Stomach (tissue), 9 donors: Measurements from ENCODE around the gene HSPA4. TPM values are rescaled to one million over a fixed set of nuclear protein-coding genes. Genes with fewer than 3 reads are reported as not detected.

Source experiments
- DNase-seq, 2 donors: peaks; one replicate each; pipeline versions ENCODE4 v3.0.0 to v3.0.0-alpha.2; 2013 to 2019
- H3K27ac ChIP-seq, 5 donors: fragments of 200-600 bp in 4 of 5; sonication (generic) in 4 of 5; one replicate each; pipeline ENCODE4 v1.5.1; 2013 to 2019; ENCODE audit warnings: mild to moderate bottlenecking in 1 of 5, moderate library complexity in 1 of 5
- H3K27me3 ChIP-seq, 3 donors: fragments of 200-600 bp; sonication (generic); one replicate each; pipeline ENCODE4 v1.5.1; 2017 to 2019; ENCODE audit warnings: mixed run types in 1 of 3
- H3K36me3 ChIP-seq, 4 donors: fragments of 200-600 bp; sonication (generic); 1 replicate in 3 of 4; 2 replicates in 1 of 4; pipeline ENCODE4 v1.5.1; 2016 to 2019
- H3K4me1 ChIP-seq, 4 donors: fragments of 200-600 bp; sonication (generic); one replicate each; pipeline ENCODE4 v1.5.1; 2016 to 2019
- H3K4me3 ChIP-seq, 4 donors: fragments of 200-600 bp; sonication (generic) in 3 of 4; one replicate each; pipeline ENCODE4 v1.5.1; 2016 to 2019; ENCODE audit warnings: mild to moderate bottlenecking in 1 of 4
- H3K9me3 ChIP-seq, 4 donors: fragments of 200-600 bp; sonication (generic); one replicate each; pipeline ENCODE4 v1.5.1; 2016 to 2019
- CTCF ChIP-seq, 7 experiments: fragments of 450-650 bp in 4 of 7; fragments of 200-600 bp in 3 of 7; sonication (generic) in 3 of 7; IDR thresholded peaks; one replicate each; pipeline ENCODE4 v1.5.1; 2016 to 2019; ENCODE audit warnings: antibody characterized with exemption in 7 of 7, control low read depth in 2 of 7, mild to moderate bottlenecking in 1 of 7
- EP300 ChIP-seq: sonication (generic); formaldehyde crosslinking; IDR thresholded peaks from one replicate; pipeline ENCODE4 v1.6.1; 2017; ENCODE audit warnings: antibody characterized with exemption
- POLR2A ChIP-seq, 4 donors: fragments of 450-650 bp; IDR thresholded peaks; one replicate each; pipeline ENCODE4 v1.6.1; 2016; ENCODE audit warnings: antibody characterized with exemption in 4 of 4, control low read depth in 2 of 4, mild to moderate bottlenecking in 1 of 4, moderate library complexity in 1 of 4
- POLR2AphosphoS5 ChIP-seq, 3 donors: sonication (generic); formaldehyde crosslinking; IDR thresholded peaks; one replicate each; pipeline ENCODE4 v1.6.1; 2016; ENCODE audit warnings: antibody characterized with exemption in 3 of 3
- WGBS, 5 donors: extraction: QIAGEN DNeasy Blood & Tissue Kit in 3 of 5; methylation state at CpG; one replicate each; pipeline versions ENCODE4 v1.1.5 to v1.1.7; 2013 to 2018; 5-methylcytosine and 5-hydroxymethylcytosine counted together
- intact Hi-C: fragments of 100-400 bp; cut with DNase I; formaldehyde crosslinking; loops from one replicate; pipeline ENCODE4 v1.15.1; 2023; ENCODE audit warnings: low total_unique reads
- polyA plus RNA-seq, 3 donors: library from polyadenylated mRNA; stranded (reverse); fragments of 200-250 nt; gene quantifications; one replicate each; pipeline ENCODE4 v1.2.3, GENCODE V29; 2013
- total RNA-seq, 5 donors: library from RNA; depleted of rRNA; stranded (reverse); fragments of >200 nt; gene quantifications; one replicate each; pipeline versions ENCODE4 v1.1.0 to v1.2.3, GENCODE V29; 2014 to 2016
- donor health status: healthy with polysubstance abuse.
- donor health status: Bipolar disorder and iron deficiency.
- donor health status: healthy.

Gene HSPA4
- total and polyA plus RNA-seq, 8 donors, result 21.6 to 79.1 (median 37.2) TPM

- TF ChIP-seq CTCF (IDR thresholded peaks at IDR 0.05) (no peak), POLR2A (IDR thresholded peaks at IDR 0.05) (no peak), POLR2AphosphoS5 (IDR thresholded peaks at IDR 0.05) (no peak), EP300 (no peak)
- intact Hi-C loops, result no loop called here
- Histone ChIP-seq H3K4me3 (peak overlapping the region; percentile 78 to 88 (median 88)), H3K36me3 (no peaks in the 10 kb centered on the region), H3K27ac (peak overlapping the region; percentile 97 to 99 (median 97)), H3K4me1 (peaks cover 27 to 76% (median 51%) of the 10 kb centered on the region in 4 donors), H3K9me3 (no peaks in the 10 kb centered on the region), H3K27me3 (no peaks in the 10 kb centered on the region)
- WGBS, 5 donors, result 0 to 1% (median 1%) methylated on average over 20 to 59 of the region's 59 CpGs
- DNase-seq, result peak; percentile 66 to 86
Observed at GRCh38 chr5:133052317-133053175, 733 bp downstream of the HSPA4 start.

GRCh38 chr5:133053448-133053847 is 1.6 kb downstream of the HSPA4 start:
- 89 to 97% (median 93%) methylated on average over 15 of the region's 15 CpGs for WGBS, 5 donors
- intact Hi-C loops, result no loop called here
- TF ChIP-seq EP300 (no peak), POLR2A (IDR thresholded peaks at IDR 0.05) (no peak), POLR2AphosphoS5 (IDR thresholded peaks at IDR 0.05) (no peak), CTCF (IDR thresholded peaks at IDR 0.05) (no peak)

GRCh38 chr5:133054697-133055471 is 3.1 kb downstream of the HSPA4 start:
- TF ChIP-seq EP300 (no peak), POLR2A (IDR thresholded peaks at IDR 0.05) (no peak), POLR2AphosphoS5 (IDR thresholded peaks at IDR 0.05) (no peak), CTCF (IDR thresholded peaks at IDR 0.05) (no peak)
- H3K4me3 ChIP-seq, result no peak overlapping the region
- intact Hi-C loops, result no loop called here
- no peak for DNase-seq
- 86 to 90% (median 89%) methylated on average over 7 of the region's 7 CpGs for WGBS, 5 donors
- no peaks in the 10 kb centered on the region for H3K36me3 ChIP-seq
- no peaks in the 10 kb centered on the region for H3K9me3 ChIP-seq
- H3K4me1 ChIP-seq, result peaks cover 19 to 80% (median 54%) of the 10 kb centered on the region in 4 donors
- H3K27me3 ChIP-seq, result no peaks in the 10 kb centered on the region
- H3K27ac ChIP-seq, result no peak overlapping the region

More at GRCh38 chr5:133053448-133053847, 1.6 kb downstream of the HSPA4 start:
- no peaks in the 10 kb centered on the region for H3K36me3 ChIP-seq
- no peaks in the 10 kb centered on the region for H3K9me3 ChIP-seq
- peak overlapping the region; percentile 78 to 88 (median 88) for H3K4me3 ChIP-seq
- H3K27ac ChIP-seq, result no peak overlapping the region
- DNase-seq, result no peak
- H3K4me1 ChIP-seq, result peaks cover 29 to 84% (median 57%) of the 10 kb centered on the region in 4 donors
- no peaks in the 10 kb centered on the region for H3K27me3 ChIP-seq

DNA sequence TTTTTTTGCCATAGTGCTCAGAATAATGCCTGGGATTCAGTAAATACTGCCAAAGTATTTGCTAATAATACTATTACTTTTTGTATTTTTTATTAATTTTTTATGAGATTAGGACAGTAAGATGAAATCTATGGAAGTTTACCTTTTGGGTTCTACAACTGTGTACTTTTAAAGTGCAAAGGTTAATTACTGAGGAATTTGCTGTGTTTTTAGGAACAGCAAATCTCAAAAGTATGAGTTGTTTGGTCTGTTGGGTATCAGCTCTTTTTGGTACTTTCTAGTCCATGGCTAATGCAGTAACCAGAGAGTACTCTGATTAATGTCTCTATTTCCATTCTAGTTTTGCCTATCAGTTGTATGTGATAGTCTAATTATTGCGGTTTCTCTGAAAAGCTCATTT is 5.1 kb downstream of the HSPA4 start:
- 90 to 97% (median 92%) methylated on average over 1 of the region's 1 CpG for WGBS, 5 donors
- DNase-seq, result no peak
- no peaks in the 10 kb centered on the region for H3K9me3 ChIP-seq
- H3K27me3 ChIP-seq, result no peaks in the 10 kb centered on the region
- no peaks in the 10 kb centered on the region for H3K36me3 ChIP-seq
- peaks cover 14 to 74% (median 45%) of the 10 kb centered on the region in 4 donors for H3K4me1 ChIP-seq
- no peak for TF ChIP-seq EP300
- TF ChIP-seq POLR2A (IDR thresholded peaks at IDR 0.05), result no peak
- no peak for TF ChIP-seq CTCF (IDR thresholded peaks at IDR 0.05)
- TF ChIP-seq POLR2AphosphoS5 (IDR thresholded peaks at IDR 0.05), result no peak
- no peak overlapping the region for H3K4me3 ChIP-seq
- H3K27ac ChIP-seq, result no peak overlapping the region
- intact Hi-C loops, result no loop called here
